Keratinocyte (primary cell): ENCODE data around the gene ADIPOR2.

Experiments
- CTCF ChIP-seq, 3 experiments: IDR thresholded peaks in 1 of 3; conservative IDR thresholded peaks in 1 of 3; optimal IDR thresholded peaks in 1 of 3; 2 replicates in 2 of 3; 3 replicates in 1 of 3; pipeline versions ENCODE3 to v1.5.1; 2011; ENCODE audit warnings: low read length in 3 of 3, mild to moderate bottlenecking in 3 of 3, moderate library complexity in 2 of 3, control low read depth in 1 of 3, inconsistent platforms in 1 of 3; ENCODE audit not compliant: insufficient read depth in 2 of 3; ENCODE audit errors: extremely low read depth in 1 of 3
- EZH2 ChIP-seq: IDR thresholded peaks from one replicate; pipeline ENCODE4 v1.6.1; 2012; ENCODE audit warnings: inconsistent platforms, mild to moderate bottlenecking, low read length, moderate library complexity

GRCh38 chr12:1773937-1774655, 83.2 kb downstream of the ADIPOR2 start:
- TF ChIP-seq CTCF (optimal IDR thresholded peaks at IDR 0.05 in 1 of 3, IDR thresholded peaks at IDR 0.05 in 1 of 3, conservative IDR thresholded peaks at IDR 0.05 in 1 of 3; ENCODE audit: extremely low read depth in 1 of 3, insufficient read depth in 2 of 3, low read length in 3 of 3) (no peak), EZH2 (no peak)
